Loucy (cell line): ENCODE data around the gene CUL1.

Experiments
- H2AFZ ChIP-seq: fragments of 200-600 bp; sonication (generic); 2 replicates; pipeline ENCODE4 v1.6.0; 2016; ENCODE audit warnings: antibody characterized with exemption, mild to moderate bottlenecking, low read length, moderate library complexity
- H3F3A ChIP-seq: fragments of 200-600 bp; 2 replicates; pipeline ENCODE4 v1.6.0; 2016; ENCODE audit warnings: antibody characterized with exemption, low read depth, mild to moderate bottlenecking
- H3K27me3 ChIP-seq: fragments of 200-600 bp; sonication (generic); 2 replicates; pipeline ENCODE4 v1.6.1; 2014; ENCODE audit warnings: low read length, mild to moderate bottlenecking; ENCODE audit not compliant: insufficient read depth, poor library complexity, severe bottlenecking
- H3K36me3 ChIP-seq: fragments of 200-600 bp; sonication (generic); 2 replicates; pipeline ENCODE4 v1.6.1; 2016; ENCODE audit warnings: low read length; ENCODE audit not compliant: insufficient read depth
- H3K4me1 ChIP-seq: fragments of 200-600 bp; sonication (generic); 2 replicates; pipeline ENCODE4 v1.5.1; 2014; ENCODE audit warnings: low read length, mild to moderate bottlenecking; ENCODE audit not compliant: insufficient read depth, poor library complexity, severe bottlenecking
- H3K4me2 ChIP-seq: fragments of 200-600 bp; sonication (generic); 2 replicates; pipeline ENCODE4 v1.6.0; 2014; ENCODE audit warnings: antibody characterized with exemption, low read length, low read depth, mild to moderate bottlenecking; ENCODE audit not compliant: poor library complexity, severe bottlenecking
- H3K4me3 ChIP-seq: fragments of 200-600 bp; sonication (generic); 2 replicates; pipeline ENCODE4 v1.5.1; 2014; ENCODE audit warnings: low read length, mild to moderate bottlenecking, mixed read lengths; ENCODE audit not compliant: poor library complexity, severe bottlenecking
- H3K79me2 ChIP-seq: fragments of 200-600 bp; sonication (generic); 2 replicates; pipeline ENCODE4 v1.6.1; 2014; ENCODE audit warnings: low read length; ENCODE audit not compliant: insufficient read depth
- H3K9ac ChIP-seq: fragments of 200-600 bp; sonication (generic); 2 replicates; pipeline ENCODE4 v1.6.0; 2014; ENCODE audit warnings: mild to moderate bottlenecking, low read depth, low read length, moderate library complexity; ENCODE audit not compliant: poor library complexity, severe bottlenecking
- H3K9me2 ChIP-seq: fragments of 200-600 bp; sonication (generic); replicated peaks from 2 replicates; pipeline ENCODE4 v1.6.1; 2016; ENCODE audit warnings: low read depth, low read length, mixed read lengths
- H3K9me3 ChIP-seq: fragments of 200-600 bp; sonication (generic); 2 replicates; pipeline ENCODE4 v1.6.1; 2014; ENCODE audit warnings: mild to moderate bottlenecking, antibody characterized with exemption, low read length, low read depth; ENCODE audit not compliant: insufficient read depth
- H4K20me1 ChIP-seq: fragments of 200-600 bp; sonication (generic); 2 replicates; pipeline ENCODE4 v1.6.0; 2014; ENCODE audit warnings: antibody characterized with exemption, low read length, mild to moderate bottlenecking; ENCODE audit not compliant: insufficient read depth, poor library complexity, severe bottlenecking
- EZH2phosphoT487 ChIP-seq: fragments of 200-600 bp; IDR thresholded peaks from 2 replicates; pipeline ENCODE4 v1.6.1; 2018; ENCODE audit warnings: antibody characterized with exemption, mild to moderate bottlenecking, moderate library complexity, borderline replicate concordance
- TF ChIP-seq, protein P1 (sequence below): fragments of 200-600 bp; sonication (generic); conservative IDR thresholded peaks from 2 replicates; pipeline ENCODE4 v1.5.1; 2014; ENCODE audit warnings: mild to moderate bottlenecking, antibody characterized with exemption, low read length

Gene CUL1

DNA sequence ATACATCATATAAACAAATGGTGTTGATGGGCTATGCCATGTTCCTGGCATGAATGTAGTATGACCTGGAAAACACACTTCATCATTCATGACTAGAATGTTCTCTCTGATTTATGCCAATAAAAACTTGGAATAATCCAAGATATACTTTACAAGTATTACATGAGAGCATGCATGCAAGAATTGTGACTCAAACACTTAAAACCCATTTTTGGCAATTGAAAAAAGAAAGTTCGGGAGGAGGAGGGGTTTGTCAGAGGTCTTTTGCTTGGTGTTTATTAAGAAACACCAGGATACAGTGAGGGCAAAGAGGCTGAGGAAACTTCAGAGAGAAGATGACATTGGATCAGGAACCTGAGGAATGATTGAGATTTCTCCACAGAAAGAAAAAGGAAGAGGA is 10.2 kb upstream of the CUL1 start:
- Histone ChIP-seq H3K27me3 (no peaks in the 10 kb centered on the region), H3K4me3 (no peak overlapping the region), H2AFZ (no peak overlapping the region), H3K36me3 (no peaks in the 10 kb centered on the region), H4K20me1 (no peaks in the 10 kb centered on the region), H3K9ac (no peak overlapping the region), H3K79me2 (no peaks in the 10 kb centered on the region), H3K9me3 (no peaks in the 10 kb centered on the region), H3K4me1 (no peaks in the 10 kb centered on the region), H3F3A (no peaks in the 10 kb centered on the region), H3K9me2 (no peaks in the 10 kb centered on the region), H3K4me2 (no peak overlapping the region)
- TF ChIP-seq, protein P1, sequence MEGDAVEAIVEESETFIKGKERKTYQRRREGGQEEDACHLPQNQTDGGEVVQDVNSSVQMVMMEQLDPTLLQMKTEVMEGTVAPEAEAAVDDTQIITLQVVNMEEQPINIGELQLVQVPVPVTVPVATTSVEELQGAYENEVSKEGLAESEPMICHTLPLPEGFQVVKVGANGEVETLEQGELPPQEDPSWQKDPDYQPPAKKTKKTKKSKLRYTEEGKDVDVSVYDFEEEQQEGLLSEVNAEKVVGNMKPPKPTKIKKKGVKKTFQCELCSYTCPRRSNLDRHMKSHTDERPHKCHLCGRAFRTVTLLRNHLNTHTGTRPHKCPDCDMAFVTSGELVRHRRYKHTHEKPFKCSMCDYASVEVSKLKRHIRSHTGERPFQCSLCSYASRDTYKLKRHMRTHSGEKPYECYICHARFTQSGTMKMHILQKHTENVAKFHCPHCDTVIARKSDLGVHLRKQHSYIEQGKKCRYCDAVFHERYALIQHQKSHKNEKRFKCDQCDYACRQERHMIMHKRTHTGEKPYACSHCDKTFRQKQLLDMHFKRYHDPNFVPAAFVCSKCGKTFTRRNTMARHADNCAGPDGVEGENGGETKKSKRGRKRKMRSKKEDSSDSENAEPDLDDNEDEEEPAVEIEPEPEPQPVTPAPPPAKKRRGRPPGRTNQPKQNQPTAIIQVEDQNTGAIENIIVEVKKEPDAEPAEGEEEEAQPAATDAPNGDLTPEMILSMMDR: no peak

DNA sequence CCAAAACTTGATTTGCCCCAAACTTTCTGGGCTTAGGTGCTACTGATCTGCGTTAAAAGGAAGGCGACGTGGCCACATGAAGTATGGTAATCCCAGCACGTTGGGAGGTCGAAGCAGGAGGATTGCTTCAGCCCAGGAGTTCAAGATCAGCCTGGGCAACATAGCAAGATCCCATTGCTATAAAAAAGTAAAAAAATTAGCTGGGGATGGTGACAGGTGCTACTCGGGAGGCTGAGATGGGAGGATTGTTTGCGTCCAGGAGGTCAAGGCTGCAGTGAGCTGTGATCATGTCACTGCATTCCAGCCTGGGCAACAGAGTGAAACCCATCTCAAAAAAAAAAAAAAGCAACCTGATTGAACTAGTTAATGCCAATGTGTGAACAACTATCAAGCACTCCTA is 5.1 kb upstream of the CUL1 start:
- no peaks in the 10 kb centered on the region for H3K9me3 ChIP-seq
- no peaks in the 10 kb centered on the region for H3K9me2 ChIP-seq
- no peaks in the 10 kb centered on the region for H3F3A ChIP-seq
- TF ChIP-seq EZH2phosphoT487: no peak
- TF ChIP-seq, protein P1: no peak
- no peaks in the 10 kb centered on the region for H3K27me3 ChIP-seq
- H3K9ac ChIP-seq: no peak overlapping the region
- H3K79me2 ChIP-seq: 0 out of 2 replicates have a peak, but pooled peaks cover 5% of the 10 kb centered on the region
- no peaks in the 10 kb centered on the region for H4K20me1 ChIP-seq
- no peaks in the 10 kb centered on the region for H3K36me3 ChIP-seq
- H3K4me1 ChIP-seq: peaks cover 8% of the 10 kb centered on the region
- no peak overlapping the region for H2AFZ ChIP-seq
- H3K4me2 ChIP-seq: no peak overlapping the region
- no peak overlapping the region for H3K4me3 ChIP-seq

DNA sequence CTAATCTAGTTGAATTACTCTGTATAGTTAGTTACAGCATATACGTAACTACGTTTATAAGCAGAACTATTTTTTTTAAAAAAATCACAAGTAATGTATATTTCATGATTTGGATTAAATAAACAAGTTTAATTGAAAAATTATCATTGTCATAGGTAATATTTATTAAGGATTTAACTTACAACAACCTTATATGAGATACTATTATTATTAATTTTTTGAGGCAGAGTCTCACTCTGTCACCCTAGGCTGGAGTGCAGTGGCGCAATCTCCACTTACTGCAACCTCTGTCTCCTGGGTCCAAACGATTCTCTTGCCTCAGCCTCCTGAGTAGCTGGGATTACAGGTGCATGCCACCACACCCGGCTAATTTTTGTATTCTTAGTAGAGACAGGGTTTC is 4.1 kb upstream of the CUL1 start:
- Histone ChIP-seq H3K9me3 (no peaks in the 10 kb centered on the region), H3K4me2 (no peak overlapping the region), H3K36me3 (no peaks in the 10 kb centered on the region), H3K4me3 (no peak overlapping the region), H3K4me1 (peaks cover 8% of the 10 kb centered on the region), H3F3A (no peaks in the 10 kb centered on the region), H3K9ac (no peak overlapping the region), H3K27me3 (no peaks in the 10 kb centered on the region), H3K9me2 (no peaks in the 10 kb centered on the region), H3K79me2 (peaks cover 11% of the 10 kb centered on the region), H4K20me1 (peaks cover under 1% of the 10 kb centered on the region), H2AFZ (no peak overlapping the region)
- TF ChIP-seq EZH2phosphoT487: no peak

DNA sequence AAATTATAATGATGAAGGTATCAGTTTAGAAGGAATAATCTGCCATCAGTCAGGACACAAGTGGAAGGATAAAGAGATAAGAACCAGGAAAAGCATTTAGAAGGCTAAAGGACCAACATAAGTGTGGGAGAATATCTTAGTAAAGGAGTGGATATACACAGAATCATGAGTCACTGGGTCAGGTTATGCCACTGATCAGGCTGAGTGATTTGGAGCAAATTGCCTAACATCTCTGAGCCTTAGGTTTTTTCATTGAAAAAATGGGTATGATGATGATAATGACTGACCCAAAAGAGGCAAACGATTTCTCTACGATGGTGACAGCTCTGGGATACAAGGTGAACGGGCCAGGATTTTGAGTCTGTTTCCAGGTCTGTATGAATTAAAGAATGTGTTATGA is 2.8 kb upstream of the CUL1 start:
- Histone ChIP-seq H3K9me2 (no peaks in the 10 kb centered on the region), H2AFZ (no peak overlapping the region), H3K9me3 (no peaks in the 10 kb centered on the region), H3K27me3 (no peaks in the 10 kb centered on the region), H3K9ac (no peak overlapping the region), H3K4me2 (no peak overlapping the region), H3K36me3 (no peaks in the 10 kb centered on the region), H3K4me1 (peaks cover 8% of the 10 kb centered on the region), H4K20me1 (peaks cover 8% of the 10 kb centered on the region), H3K79me2 (peaks cover 24% of the 10 kb centered on the region), H3F3A (no peaks in the 10 kb centered on the region), H3K4me3 (no peak overlapping the region)
- TF ChIP-seq EZH2phosphoT487: no peak
- TF ChIP-seq, protein P1: no peak
